ENCODE measurements around the gene RNF114.

RNF114 gene

DNA sequence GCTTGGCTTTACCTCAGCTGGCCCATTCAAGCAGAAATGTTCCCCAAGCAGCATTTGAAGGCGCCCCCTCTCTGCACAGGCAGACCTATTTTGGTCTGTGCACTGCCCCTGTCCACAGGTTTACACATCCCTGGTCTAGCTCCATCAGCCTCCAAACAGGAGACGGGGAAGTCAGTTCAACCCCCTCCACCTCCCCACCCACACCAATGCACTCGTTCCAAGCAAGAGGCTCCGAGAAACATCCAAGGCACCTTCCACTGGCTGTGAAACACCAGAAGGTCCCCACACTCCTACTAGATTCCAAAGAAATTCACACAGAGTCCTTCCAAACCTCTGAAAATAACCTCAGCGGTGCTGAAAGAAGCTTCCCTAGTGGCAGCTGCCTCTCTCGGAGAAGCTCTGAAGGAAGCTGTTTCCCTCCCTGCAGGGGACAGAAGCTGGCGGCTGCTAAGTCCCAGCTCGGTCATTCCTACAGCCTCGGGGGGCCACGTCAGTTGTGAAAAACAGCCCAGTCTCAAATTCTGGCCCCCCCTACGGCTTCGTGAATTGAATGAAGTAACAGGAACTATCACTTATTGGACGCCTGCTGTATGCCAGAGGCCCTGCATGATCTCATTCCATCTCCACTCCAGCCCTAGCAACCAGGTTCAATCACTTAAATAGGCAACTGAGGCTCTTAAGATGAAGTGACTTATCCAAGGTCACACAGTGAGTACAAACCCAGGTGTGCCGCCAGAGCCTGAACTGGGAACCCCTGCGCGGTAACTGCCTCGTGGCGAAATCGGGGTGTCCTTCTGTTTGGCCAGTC is 21.7 kb upstream of the RNF114 start:
- Histone ChIP-seq H3K9me3 (ENCODE audit: control insufficient read depth, insufficient read depth, low read length) (no peaks in the 10 kb centered on the region), H3K27me3 (ENCODE audit: control insufficient read depth, low read length) (no peaks in the 10 kb centered on the region), H3K36me3 (ENCODE audit: control insufficient read depth, low read length) (peaks cover 10% of the 10 kb centered on the region), H3F3A (ENCODE audit: control insufficient read depth, insufficient read depth) (peaks cover 3% of the 10 kb centered on the region; the same call in 1 of the 2 replicates), H3K4me1 (ENCODE audit: control insufficient read depth, low read length) (peaks cover 23% of the 10 kb centered on the region), H3K4me2 (ENCODE audit: low read length) (peak overlapping the region; percentile 92), H3K27ac (ENCODE audit: low read depth, low read length) (peak overlapping the region; percentile 92), H3K9me2 (replicated peaks; ENCODE audit: control insufficient read depth, low read length) (no peaks in the 10 kb centered on the region), H3K79me2 (ENCODE audit: control insufficient read depth, low read length) (peaks cover 67% of the 10 kb centered on the region), H4K20me1 (ENCODE audit: control insufficient read depth, insufficient read depth, low read depth, low read length) (peaks cover 17% of the 10 kb centered on the region), H3K4me3 (ENCODE audit: low read length) (peak overlapping the region; percentile 87)
- no peak for TF ChIP-seq EZH2phosphoT487 (IDR thresholded peaks at IDR 0.05; ENCODE audit: borderline replicate concordance, low read length)
- TF ChIP-seq, protein P1, sequence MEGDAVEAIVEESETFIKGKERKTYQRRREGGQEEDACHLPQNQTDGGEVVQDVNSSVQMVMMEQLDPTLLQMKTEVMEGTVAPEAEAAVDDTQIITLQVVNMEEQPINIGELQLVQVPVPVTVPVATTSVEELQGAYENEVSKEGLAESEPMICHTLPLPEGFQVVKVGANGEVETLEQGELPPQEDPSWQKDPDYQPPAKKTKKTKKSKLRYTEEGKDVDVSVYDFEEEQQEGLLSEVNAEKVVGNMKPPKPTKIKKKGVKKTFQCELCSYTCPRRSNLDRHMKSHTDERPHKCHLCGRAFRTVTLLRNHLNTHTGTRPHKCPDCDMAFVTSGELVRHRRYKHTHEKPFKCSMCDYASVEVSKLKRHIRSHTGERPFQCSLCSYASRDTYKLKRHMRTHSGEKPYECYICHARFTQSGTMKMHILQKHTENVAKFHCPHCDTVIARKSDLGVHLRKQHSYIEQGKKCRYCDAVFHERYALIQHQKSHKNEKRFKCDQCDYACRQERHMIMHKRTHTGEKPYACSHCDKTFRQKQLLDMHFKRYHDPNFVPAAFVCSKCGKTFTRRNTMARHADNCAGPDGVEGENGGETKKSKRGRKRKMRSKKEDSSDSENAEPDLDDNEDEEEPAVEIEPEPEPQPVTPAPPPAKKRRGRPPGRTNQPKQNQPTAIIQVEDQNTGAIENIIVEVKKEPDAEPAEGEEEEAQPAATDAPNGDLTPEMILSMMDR (IDR thresholded peaks at IDR 0.05; ENCODE audit: low read depth, low read length, poor library complexity, severe bottlenecking): peak; percentile 19

GRCh38 chr20:49915118-49915379 is 21.1 kb upstream of the RNF114 start:
- H3K9me2 ChIP-seq (replicated peaks; ENCODE audit: control insufficient read depth, low read length): no peaks in the 10 kb centered on the region
- peak overlapping the region; percentile 92 for H3K4me2 ChIP-seq (ENCODE audit: low read length)
- peaks cover 3% of the 10 kb centered on the region; the same call in 1 of the 2 replicates for H3F3A ChIP-seq (ENCODE audit: control insufficient read depth, insufficient read depth)
- peaks cover 62% of the 10 kb centered on the region for H3K79me2 ChIP-seq (ENCODE audit: control insufficient read depth, low read length)
- no peaks in the 10 kb centered on the region for H3K9me3 ChIP-seq (ENCODE audit: control insufficient read depth, insufficient read depth, low read length)
- peaks cover 23% of the 10 kb centered on the region for H3K4me1 ChIP-seq (ENCODE audit: control insufficient read depth, low read length)
- H3K4me3 ChIP-seq (ENCODE audit: low read length): peak overlapping the region; percentile 87
- H3K27me3 ChIP-seq (ENCODE audit: control insufficient read depth, low read length): no peaks in the 10 kb centered on the region
- peaks cover 10% of the 10 kb centered on the region for H3K36me3 ChIP-seq (ENCODE audit: control insufficient read depth, low read length)
- peaks cover 17% of the 10 kb centered on the region for H4K20me1 ChIP-seq (ENCODE audit: control insufficient read depth, insufficient read depth, low read depth, low read length)
- TF ChIP-seq, protein P1 (IDR thresholded peaks at IDR 0.05; ENCODE audit: low read depth, low read length, poor library complexity, severe bottlenecking): peak; percentile 40
- TF ChIP-seq EZH2phosphoT487 (IDR thresholded peaks at IDR 0.05; ENCODE audit: borderline replicate concordance, low read length): no peak
- peak overlapping the region; percentile 92 for H3K27ac ChIP-seq (ENCODE audit: low read depth, low read length)

DNA sequence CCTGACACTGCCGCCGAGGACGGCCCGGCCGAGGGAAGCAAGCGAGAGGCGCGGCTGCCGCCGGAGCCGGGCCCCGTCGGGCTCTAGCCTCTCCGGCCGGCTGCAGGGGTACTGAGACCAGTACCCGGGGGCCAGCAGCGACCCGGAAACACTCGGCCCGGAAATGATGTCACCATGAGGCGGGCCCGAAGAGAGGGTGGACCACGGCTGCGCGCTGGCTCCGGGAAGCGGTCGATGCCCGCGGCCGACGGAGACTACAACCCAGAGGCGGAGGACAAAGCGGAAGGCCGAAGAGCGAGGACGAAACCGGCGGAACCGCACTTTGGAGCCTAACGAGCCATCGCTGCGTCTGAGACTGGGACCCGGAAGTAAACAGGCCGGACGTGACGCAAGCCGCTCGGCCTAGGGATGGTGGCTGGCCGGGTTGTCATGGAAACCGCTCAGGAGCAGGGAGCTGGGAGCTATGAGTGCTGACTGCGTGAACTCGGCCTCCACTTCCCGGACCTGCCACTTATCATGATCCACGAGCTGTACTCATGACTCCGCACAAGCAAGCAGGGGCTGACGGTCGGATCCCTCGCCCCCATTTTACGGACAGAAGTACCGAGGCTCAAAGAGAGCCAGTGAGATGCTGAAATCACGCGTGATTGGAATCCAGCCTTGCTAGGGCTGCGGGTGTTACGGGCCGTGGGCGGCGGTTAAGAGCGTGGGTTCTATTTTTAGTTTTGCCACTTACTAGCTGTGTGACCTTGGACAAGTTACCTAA is 20.6 kb upstream of the RNF114 start, which contains the start of gene SPATA2:
SPATA2 (minus strand) TSS at position 150 of the 766 bp plus-strand sequence. CDS start 7,039 bp downstream, outside the sequence.
- Histone ChIP-seq H4K20me1 (ENCODE audit: control insufficient read depth, insufficient read depth, low read depth, low read length) (peaks cover 17% of the 10 kb centered on the region), H3K79me2 (ENCODE audit: control insufficient read depth, low read length) (peaks cover 57% of the 10 kb centered on the region), H3K4me3 (ENCODE audit: low read length) (peak within 1 kb of the TSS; percentile 87), H3K27ac (ENCODE audit: low read depth, low read length) (peak within 1 kb of the TSS; percentile 92), H3K4me2 (ENCODE audit: low read length) (peak within 1 kb of the TSS; percentile 92), H3K36me3 (ENCODE audit: control insufficient read depth, low read length) (peaks cover 6% of the 10 kb centered on the region), H3K9me2 (replicated peaks; ENCODE audit: control insufficient read depth, low read length) (no peaks in the 10 kb centered on the region), H3F3A (ENCODE audit: control insufficient read depth, insufficient read depth) (peaks cover 3% of the 10 kb centered on the region; the same call in 1 of the 2 replicates), H3K4me1 (ENCODE audit: control insufficient read depth, low read length) (peaks cover 23% of the 10 kb centered on the region), H3K27me3 (ENCODE audit: control insufficient read depth, low read length) (no peaks in the 10 kb centered on the region), H3K9me3 (ENCODE audit: control insufficient read depth, insufficient read depth, low read length) (no peaks in the 10 kb centered on the region)
- TF ChIP-seq EZH2phosphoT487 (IDR thresholded peaks at IDR 0.05; ENCODE audit: borderline replicate concordance, low read length): no peak
- TF ChIP-seq, protein P1 (IDR thresholded peaks at IDR 0.05; ENCODE audit: low read depth, low read length, poor library complexity, severe bottlenecking): no peak

Measured in DOHH2 (cell line).